Pulmonary artery endothelial cell (primary cell): ENCODE measurements around the gene KIF18B. TPM values are rescaled to one million over a fixed set of nuclear protein-coding genes. Genes with fewer than 3 reads are reported as not detected.

Experiments
- DNase-seq: peaks from one replicate; pipeline ENCODE4 v3.0.0-alpha.2; 2011; ENCODE audit warnings: low read depth, low spot score
- total RNA-seq: library from RNA; depleted of rRNA; stranded (reverse); fragments of >200 nt; gene quantifications from 2 replicates; pipeline ENCODE4 v1.2.3, GENCODE V29; 2014

Gene KIF18B
- total RNA-seq, 1 donor from 2014 or later = 3.4 TPM

- no peak for DNase-seq
These were observed 68.8 kb downstream of the KIF18B start for GRCh38 chr17:44878627-44879221.

- no peak for DNase-seq
These were observed 70.5 kb downstream of the KIF18B start for GRCh38 chr17:44877121-44877520.

- no peak for DNase-seq
These were observed 71.8 kb downstream of the KIF18B start for GRCh38 chr17:44875761-44876160.

Other genes with a start within 250 kb of the KIF18B start
- gene DBF4B, start 239.1 kb downstream of the KIF18B start, total RNA-seq = 4.6 and 8.9 TPM in 2 replicates
- 0.07 and 0.25 TPM in 2 replicates for gene ADAM11, start 188.8 kb downstream of the KIF18B start, total RNA-seq
- 5.4 and 14.1 TPM in 2 replicates for gene GJC1, start 117.5 kb downstream of the KIF18B start, total RNA-seq
- gene HIGD1B, start 99.9 kb downstream of the KIF18B start, total RNA-seq = not detected in 2 replicates
- gene EFTUD2, start 48.3 kb downstream of the KIF18B start, total RNA-seq = 226 and 278 TPM in 2 replicates
- gene GFAP, start 32.3 kb downstream of the KIF18B start, total RNA-seq = 0.35 and 0.53 TPM in 2 replicates
- 0.11 and 0.20 TPM in 2 replicates for gene C1QL1, start 20.5 kb upstream of the KIF18B start, total RNA-seq
- gene DCAKD, start 103.9 kb upstream of the KIF18B start, total RNA-seq = 20.9 and 34.8 TPM in 2 replicates
- gene NMT1, start 113.5 kb upstream of the KIF18B start, total RNA-seq = 74.8 and 86.0 TPM in 2 replicates
- gene PLCD3, start 184.7 kb upstream of the KIF18B start, total RNA-seq = 10.5 and 13.7 TPM in 2 replicates
- 4.4 and 5.5 TPM in 2 replicates for gene ACBD4, start 187.9 kb upstream of the KIF18B start, total RNA-seq
- gene HEXIM1, start 200.7 kb upstream of the KIF18B start, total RNA-seq = 9.7 and 9.8 TPM in 2 replicates
- 3.0 and 4.4 TPM in 2 replicates for gene HEXIM2, start 214.1 kb upstream of the KIF18B start, total RNA-seq